RCC 7860 (cell line): ENCODE measurements around the gene VSTM4.

Source experiments
- DNase-seq: peaks from one replicate; pipeline ENCODE4 v3.0.0-alpha.2; 2015; ENCODE audit warnings: low spot score
- FAIRE-seq: peaks from 2 replicates; lab custom pipeline; 2012; peaks lifted over from hg19 to GRCh38; lab: Jason Lieb, UNC

VSTM4 gene, protein sequence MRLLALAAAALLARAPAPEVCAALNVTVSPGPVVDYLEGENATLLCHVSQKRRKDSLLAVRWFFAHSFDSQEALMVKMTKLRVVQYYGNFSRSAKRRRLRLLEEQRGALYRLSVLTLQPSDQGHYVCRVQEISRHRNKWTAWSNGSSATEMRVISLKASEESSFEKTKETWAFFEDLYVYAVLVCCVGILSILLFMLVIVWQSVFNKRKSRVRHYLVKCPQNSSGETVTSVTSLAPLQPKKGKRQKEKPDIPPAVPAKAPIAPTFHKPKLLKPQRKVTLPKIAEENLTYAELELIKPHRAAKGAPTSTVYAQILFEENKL

DNA sequence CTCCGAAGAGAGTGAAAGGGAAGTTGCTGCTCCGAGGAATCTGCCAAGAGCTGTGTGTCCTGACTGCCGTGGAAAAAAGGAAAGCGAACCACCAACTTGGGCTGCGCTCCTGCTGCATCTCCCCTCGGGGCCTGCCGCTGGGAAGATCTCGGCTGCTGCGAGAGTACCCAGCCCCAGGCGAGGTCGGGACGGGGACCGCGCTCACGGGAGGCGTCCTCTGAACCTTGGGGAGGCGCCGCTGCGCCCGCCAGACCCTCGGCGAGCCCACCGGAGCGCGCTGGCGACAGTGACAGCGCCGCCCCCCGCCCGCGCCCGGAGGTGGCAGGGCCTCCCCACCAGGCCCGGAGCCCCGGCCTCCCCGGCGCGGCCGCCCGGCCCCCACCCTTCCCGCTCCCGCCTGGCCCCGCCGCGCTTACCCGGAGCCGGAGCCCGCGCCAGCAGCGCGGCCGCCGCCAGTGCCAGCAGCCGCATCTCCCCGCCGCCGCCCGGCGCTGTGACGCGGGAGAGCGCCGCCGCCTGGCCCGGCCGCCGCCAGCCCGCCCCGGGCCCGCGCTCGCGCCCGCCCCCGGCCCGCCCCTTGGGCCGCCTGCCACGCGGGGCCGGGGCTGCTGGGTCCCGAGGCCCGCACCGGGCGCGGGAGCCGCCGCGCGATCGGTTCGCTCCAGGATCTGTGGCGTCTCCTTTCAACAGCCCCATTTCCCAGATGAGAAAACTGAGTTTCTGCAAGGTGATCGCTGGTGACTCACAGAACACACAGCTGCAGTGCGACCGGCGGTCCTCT is at the start of gene VSTM4:
Gene VSTM4 (minus strand): TSS at position 508 of the 781 bp plus-strand sequence. CDS start 37 bp downstream, at position 471.
- DNase-seq: no peak
- FAIRE-seq: no peak

DNA sequence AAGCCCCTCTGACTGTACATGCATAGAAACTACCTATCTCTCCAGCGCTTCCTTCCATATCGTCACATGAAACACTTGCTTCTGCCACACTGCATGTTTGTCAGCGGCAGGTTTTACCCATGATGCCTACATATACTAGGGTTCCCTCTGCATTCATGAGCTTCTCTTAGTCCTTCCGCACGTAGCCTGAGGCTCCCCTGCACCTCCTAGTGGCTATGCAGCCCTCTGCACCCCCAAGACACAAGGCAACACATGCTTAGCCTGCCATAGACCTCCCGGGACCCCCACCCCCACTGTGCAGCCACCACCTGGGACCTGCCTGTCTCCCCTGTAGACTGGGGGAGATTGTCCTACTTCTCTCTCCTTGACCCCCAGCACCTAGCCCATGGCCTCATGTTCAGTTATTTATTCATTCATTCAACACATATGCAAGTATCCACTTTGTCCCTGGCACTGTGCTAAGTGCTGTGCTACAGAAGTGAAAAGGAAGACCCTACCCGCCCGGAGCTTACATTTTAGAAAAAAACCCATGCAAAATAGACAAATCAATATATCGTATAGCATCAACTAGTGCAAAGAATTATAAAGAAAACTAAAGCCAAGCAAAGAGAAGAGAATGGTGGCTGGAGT is 49.4 kb upstream of the VSTM4 start:
- no peak for DNase-seq
- no peak for FAIRE-seq

DNA sequence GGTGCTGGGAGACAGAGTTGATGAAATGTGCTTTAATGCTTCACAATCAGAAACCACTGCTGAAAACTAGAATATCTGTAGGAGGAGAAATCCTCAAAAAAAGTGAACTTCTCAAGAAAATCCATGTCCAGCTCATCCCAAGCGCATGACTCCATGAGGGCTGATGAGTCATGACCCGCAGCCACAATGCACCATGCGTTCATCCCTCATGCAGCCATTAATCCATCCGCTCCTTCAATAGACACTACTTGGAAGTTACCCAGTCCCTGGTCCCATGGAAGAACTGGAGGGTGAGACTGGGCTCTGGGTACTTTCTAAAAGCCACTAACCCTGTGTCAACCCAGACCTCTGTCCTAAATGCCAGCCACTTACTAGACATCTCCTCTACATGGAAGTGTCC is 48.4 kb upstream of the VSTM4 start:
- FAIRE-seq: peak; percentile 72
- DNase-seq: peak; percentile 61

DNA sequence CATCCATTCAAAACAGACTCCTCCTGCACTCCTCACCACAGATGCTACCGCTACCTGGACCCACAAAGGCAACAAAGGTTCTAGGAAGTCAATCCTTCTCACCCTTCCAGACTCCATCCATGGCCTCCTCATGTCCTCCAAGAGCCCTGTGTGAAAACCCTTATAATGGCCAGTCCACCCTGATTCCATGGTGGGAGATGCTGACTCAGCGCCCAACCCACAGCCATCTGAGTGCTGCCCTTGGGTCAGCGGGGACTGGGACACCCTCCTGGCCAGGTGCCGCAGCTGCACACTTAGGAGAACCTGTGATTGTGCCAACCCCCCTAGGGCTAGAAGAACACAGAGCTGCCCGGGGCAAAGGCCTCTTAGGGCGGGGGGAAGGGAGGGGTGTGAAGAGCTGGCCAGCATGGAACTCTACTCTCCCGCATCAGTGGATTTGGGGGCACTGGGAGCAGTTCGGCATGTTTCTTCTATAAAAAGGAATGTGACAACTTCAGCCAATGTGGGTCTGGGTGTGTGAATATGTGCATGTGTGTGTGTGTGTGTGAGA is 47.5 kb upstream of the VSTM4 start:
- DNase-seq (no peak), FAIRE-seq (no peak)

DNA sequence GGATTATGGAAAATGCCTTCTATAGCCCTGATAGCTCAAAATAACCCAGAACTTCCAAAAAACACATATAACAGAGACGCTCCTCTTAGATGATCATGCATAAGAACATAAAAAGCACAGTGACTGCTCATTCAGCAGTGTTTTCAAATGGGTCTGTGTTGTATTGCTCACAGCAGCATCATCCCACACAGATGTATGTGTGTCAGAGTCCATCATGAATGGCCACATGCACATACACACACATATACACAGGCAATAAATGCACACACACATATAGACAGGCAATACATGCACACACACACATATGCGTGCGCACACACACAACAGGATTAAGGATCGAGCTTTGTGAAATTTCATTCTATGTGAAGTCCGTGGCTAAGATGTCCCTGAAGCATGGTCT is 46.7 kb upstream of the VSTM4 start:
- FAIRE-seq (no peak), DNase-seq (no peak)

DNA sequence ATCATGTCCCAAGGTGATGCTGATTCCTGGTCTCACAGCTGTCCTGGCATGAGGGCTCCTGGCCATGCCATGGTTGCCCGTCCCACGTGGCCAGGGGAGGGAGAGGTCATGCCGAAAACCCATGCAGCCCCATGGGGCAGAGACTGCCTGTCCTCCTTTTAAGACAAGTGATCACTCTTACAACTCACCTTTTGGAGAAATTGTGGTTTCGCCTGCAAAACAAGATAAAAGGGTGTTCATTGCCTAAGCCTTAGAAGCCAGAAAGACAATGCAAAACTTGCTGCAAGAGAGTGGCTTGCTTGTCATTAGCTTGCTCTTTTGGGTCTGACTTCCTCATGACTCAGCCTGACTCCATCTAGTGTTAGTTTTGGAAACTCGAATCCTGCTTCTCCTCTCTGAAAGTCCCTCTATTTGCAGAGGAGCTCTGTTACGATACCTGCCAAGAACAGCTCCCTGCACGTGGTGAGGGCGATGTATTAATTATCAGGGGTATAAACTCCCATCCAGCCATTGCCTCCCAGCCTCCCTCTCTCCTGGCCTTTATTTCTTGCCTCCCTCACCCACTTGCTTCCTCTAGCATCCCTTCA is 46.2 kb upstream of the VSTM4 start:
- peak; percentile 44 for DNase-seq
- peak; percentile 45 for FAIRE-seq

DNA sequence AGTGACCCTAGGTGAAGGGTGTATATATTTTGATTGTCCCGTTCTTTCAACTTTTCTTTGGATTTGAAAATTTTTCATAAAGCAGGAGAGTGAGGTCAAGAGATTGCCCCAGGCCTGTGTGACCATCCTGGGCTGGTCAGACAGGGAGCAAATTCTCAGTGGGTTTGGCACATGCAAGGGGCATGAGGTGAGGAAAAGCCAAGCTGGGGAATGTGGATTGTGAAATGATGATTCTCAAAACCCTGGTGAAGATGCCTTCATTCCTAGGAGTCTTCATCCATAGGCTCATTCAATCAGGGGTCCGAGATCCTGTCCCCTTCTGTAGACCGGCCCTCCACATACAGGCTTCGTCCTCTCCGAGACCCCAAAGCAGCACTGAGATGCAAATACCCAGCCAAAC is 45.5 kb upstream of the VSTM4 start:
- no peak for DNase-seq
- no peak for FAIRE-seq

DNA sequence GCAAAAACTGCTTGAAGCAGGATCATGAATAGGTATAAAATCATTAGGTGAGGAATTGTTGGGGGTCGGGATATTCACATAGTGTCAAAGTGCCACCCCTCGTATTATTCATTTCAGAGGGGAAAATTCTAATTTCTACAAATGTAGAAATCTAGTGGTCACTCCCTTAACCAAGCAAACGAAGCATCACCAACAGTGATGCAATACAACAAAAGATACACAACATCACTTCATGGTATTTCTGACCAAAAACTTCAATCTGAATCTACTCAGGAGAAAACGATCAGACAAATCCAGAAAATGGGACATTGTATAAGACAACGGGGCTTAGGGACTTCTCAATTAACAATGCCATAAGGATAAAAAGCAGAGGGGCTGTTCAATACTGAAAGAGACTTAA is 44.8 kb upstream of the VSTM4 start:
- no peak for FAIRE-seq
- no peak for DNase-seq

DNA sequence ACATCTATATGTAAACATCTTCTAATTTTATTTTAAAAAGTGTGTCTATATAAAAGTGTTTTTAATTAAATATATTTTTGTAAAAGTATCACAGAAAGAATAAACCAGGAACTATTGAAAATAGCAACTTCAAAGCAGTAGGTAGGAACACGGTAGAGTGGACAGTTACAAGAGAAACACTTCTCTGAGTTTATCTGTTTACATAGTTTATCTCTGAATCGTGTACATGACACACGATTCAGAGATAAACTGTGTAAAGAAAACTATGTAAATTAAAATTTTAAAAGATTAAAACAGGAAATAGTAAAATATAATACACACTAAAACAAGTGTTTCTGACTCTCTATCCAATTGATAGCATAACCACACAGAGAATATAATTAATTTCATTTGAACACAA is 43.6 kb upstream of the VSTM4 start:
- DNase-seq (no peak), FAIRE-seq (peak; percentile 34)

DNA sequence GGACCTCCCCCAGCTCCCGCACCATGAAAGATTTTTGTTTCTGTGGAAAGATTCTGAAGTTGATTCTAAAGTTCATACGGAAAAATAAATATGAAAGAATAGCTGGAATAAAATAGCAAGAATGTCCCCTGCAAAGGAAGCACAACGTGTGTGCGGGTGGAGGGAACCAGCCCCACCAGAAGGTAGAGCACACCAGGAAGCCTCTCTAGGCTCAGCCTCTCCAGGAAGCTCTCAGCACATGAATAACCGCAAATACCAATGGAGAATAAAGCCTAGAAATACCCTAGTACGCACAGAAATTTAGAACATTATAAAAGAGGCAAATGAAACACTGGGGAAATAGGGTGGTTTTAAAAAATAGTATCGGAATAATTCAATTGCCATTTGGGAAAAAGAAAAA is 43.1 kb upstream of the VSTM4 start:
- FAIRE-seq: no peak
- DNase-seq: no peak

DNA sequence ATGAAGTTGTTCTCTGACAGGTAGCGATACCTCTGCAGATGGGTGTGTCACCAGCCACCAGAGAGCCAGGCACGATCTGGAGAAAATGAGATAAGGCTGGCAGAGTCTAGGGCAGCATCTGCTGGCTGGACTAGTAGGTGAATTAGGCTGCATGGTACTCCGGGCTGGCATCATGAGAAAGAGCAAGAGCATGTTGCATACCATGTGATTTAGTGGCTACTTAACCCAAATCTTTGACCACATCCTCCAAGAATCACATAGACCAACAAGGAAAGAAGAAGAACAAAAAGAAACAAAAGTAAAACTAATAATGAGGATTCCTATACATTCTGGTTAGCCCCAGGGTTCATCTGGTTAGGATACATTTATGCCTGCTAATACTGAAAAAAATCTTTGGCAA is 41.9 kb upstream of the VSTM4 start:
- no peak for FAIRE-seq
- DNase-seq: no peak

DNA sequence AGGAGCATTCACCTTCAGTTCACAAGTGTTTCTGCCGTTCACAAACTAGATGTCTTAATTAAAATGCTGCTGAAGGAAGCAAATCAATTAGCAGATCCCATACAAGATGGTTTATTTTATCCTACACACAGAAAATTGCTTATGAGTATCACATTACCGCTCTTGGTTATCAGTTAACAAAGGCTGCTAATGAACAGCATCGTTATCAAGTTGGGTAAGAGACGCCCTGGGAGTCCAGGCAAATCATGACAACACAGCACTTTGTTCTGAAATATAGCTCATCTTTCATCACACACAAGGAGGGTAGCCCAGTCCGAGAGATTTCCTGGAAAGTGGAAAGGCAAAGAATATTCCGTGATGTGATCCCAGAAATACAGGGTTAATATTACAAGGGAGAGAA is 39.3 kb upstream of the VSTM4 start:
- no peak for FAIRE-seq
- no peak for DNase-seq

DNA sequence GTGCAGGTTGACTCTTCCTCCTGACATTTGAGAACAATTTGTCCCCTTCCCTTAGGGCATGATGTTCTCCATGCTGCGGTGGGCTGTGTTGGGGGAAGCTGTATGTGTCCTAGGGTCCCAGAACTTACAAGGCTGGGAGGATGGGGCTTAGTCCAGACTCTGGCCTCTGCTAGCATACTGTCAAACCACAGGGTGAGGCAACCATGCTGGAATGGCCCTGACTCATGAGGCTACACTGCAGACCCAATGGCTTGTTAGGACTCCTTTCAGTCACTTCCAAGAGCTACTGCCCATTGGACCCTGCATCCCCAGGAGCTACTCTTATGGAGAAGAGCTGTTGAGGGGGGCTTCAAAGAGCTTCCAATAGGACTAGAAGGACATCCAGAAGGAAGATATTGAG is 38.6 kb upstream of the VSTM4 start:
- peak; percentile 18 for FAIRE-seq
- DNase-seq: peak; percentile 61

DNA sequence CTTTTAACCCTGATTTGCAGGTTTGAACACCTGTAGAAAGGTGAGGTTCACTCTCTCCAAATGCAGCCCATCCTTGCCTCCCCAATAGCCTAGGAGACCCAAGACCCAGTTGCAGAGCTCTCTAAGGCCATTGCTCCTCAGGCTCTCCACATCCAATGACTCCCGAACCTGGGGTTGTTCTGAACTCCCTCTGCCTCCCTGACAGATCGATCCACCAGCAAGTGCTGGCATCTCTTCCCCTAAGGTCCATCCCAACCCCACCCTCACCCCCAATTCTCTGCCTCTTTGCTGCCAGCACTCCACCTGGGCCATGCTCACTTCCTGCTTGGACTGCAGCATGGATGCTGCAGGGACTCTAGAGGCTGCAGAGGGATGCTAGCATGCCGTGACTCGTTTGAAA is 37.8 kb upstream of the VSTM4 start:
- DNase-seq (no peak), FAIRE-seq (no peak)

DNA sequence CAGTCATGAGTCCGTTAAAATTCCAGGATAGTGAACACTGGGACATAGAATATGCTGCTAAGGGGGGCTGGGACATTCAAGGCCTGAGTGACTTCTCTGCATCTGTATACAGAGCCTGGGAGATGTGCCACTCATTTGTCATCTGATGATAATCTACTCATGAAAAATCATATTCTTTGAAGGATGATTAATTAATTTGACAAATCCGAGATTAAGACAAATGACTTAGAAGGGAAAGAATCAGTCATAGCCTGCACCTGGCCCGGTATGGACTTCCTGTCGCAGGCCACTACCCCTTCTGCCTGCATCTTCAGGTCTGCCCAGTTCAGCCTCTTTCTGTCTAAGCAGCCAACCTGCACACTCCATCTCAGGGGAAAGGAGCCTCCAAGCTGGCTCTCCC is 37.3 kb upstream of the VSTM4 start:
- FAIRE-seq (no peak), DNase-seq (no peak)

DNA sequence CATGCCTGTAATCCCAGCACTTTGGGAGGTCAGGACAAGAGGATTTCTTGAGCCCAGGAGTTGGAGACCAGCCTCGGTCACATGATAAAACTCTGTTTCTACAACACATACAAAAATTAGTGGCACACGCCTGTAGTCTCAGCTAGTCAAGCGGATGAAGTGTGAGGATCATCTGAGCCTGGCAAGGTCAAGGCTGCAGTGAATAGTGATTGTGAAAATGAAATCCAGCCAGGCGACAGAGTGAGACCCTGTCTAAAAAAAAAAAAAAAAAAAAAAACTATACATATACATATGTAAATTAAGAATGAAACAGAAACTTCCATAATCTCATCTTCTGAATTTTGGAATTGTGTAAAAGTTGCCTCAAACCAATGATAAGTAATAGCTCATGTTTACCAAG is 36.7 kb upstream of the VSTM4 start:
- FAIRE-seq: no peak
- DNase-seq: no peak

DNA sequence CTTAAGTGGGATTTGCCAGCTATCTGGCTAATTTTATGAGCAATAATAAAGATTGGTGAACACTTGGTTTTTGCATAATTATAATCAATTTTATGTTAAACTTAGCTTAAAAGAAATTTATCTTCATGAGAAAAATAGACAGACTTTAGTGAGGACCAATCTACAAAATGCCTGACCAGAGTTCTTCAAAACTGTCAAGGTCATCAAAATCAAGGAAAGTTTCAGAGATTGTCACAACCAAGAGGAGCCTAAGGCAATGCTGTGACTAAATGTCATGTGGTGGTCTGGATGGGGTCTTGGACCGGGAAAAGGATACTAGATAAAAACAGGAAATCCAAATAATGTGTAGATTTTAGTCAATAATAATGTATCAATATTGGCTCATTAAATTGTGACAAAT is 36.2 kb upstream of the VSTM4 start:
- FAIRE-seq (no peak), DNase-seq (no peak)

DNA sequence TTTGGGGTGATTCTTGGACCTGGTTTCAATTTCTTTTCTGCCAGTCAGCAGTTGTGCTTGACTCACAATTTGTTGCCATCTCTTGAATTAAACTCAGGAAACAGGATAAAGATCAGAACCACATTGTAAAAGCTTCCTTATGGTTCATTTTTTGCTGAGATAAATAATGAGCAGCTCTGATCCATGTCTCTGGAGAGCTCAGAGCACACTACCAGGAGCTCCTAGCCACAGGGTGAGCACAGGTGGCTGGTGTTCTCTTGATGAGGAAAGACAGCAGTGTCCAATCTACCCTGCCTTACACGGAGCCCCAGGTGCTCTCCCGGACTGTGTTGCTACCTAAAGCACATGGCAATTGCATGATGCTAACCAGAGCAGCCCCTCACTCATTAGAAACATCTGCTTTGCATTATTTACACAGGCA is 35.7 kb upstream of the VSTM4 start:
- no peak for DNase-seq

DNA sequence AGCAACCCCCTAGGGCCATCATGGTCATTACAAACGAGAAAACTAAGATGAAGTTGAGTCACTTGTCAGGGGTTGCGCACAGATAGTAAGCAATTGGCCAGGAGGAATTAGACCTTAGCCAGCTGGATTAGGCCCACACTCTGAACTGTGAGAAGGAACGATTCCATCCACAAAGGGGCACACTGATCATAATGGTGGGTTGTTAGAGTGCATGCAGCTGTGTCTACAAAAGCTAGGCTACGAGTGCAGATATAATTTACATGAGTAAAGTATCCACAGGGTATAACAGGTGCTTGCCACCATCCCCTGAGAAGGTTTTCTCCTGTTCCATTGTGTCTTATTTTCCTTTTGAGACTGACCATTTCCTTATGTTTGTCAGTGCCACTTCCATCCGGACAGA is 35.1 kb upstream of the VSTM4 start:
- FAIRE-seq (no peak), DNase-seq (no peak)

More for the DNA sequence above, 35.7 kb upstream of the VSTM4 start:
- FAIRE-seq: no peak

DNA sequence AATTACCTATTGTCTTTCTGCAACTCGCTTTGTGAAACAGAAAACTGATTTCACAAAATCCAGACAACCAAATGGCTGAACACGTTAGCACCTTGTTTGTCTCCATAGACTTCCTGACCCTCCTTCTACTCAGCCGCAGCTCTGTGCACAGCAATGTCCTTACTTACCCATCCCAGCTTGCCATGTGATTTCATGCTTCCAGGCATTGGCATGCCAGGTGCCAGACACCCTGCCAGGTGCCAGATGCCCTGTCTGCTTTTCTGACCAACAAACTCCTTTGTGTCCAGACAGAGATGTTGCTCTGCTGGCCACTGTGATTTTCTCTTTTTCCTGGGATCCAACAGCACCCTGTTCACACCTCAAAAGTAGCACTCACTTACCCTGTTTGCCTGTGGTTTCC is 34.6 kb upstream of the VSTM4 start:
- FAIRE-seq (no peak), DNase-seq (no peak)

DNA sequence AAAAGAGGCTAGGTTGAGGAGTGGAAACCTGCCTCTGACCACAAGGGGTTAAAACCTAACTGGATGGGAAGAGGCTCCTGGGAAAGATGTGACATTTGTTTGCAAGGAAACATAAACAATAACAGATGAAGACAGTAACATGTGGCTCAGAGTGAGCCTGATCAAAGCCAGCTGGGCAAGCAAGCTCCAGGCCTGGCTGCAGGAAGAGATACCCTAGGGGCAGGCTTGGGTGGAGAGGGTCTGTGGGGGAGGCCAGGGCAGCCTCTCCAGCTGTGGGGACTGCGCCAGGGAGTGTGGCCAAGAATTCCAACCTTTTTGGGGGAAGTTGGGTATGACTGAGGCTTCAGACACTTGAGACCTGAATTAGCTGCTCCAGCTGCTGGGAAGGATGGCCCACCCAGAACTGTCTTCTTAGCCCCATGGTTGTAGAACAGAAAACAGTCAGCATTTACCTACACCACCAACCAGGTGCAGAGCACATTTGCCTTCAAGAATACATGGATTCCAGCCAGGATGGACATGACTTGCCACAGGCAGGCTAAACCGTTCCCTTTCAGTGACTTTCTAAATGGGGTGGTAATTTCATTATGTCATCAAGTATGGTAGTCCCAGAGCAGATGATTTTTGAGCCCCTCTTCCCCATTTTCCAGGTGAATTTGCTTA is 28.9 kb upstream of the VSTM4 start:
- DNase-seq (no peak), FAIRE-seq (no peak)
